Spleen (tissue), 11 donors: Measurements from ENCODE around the gene GMCL1. TPM values are rescaled to one million over a fixed set of nuclear protein-coding genes. Genes with fewer than 3 reads are reported as not detected.

Source experiments
- DNase-seq: peaks from one replicate; pipeline ENCODE4 v3.0.0-alpha.2; 2020
- H3K27ac ChIP-seq, 8 donors: fragments of 200-600 bp; sonication (generic) in 7 of 8; 1 replicate in 4 of 8; 2 replicates in 4 of 8; pipeline versions ENCODE4 v1.5.0 to v1.8.0; 2016 to 2021; ENCODE audit warnings: inconsistent platforms in 4 of 8, mild to moderate bottlenecking in 4 of 8, moderate library complexity in 1 of 8
- H3K27me3 ChIP-seq, 7 donors: fragments of 200-600 bp; sonication (generic) in 6 of 7; replicated peaks in 1 of 7; 1 replicate in 4 of 7; 2 replicates in 3 of 7; pipeline versions ENCODE4 v1.5.0 to v1.8.0; 2016 to 2021; ENCODE audit warnings: inconsistent platforms in 3 of 7, mild to moderate bottlenecking in 1 of 7
- H3K36me3 ChIP-seq, 6 donors: fragments of 200-600 bp; sonication (generic) in 5 of 6; 1 replicate in 4 of 6; 2 replicates in 2 of 6; pipeline versions ENCODE4 v1.5.0 to v1.8.0; 2016 to 2021; ENCODE audit warnings: inconsistent platforms in 2 of 6
- H3K4me1 ChIP-seq, 6 donors: fragments of 200-600 bp; sonication (generic) in 5 of 6; 1 replicate in 3 of 6; 2 replicates in 3 of 6; pipeline versions ENCODE4 v1.5.0 to v1.8.0; 2016 to 2021; ENCODE audit warnings: inconsistent platforms in 3 of 6
- H3K4me3 ChIP-seq, 8 donors: fragments of 200-600 bp; sonication (generic) in 7 of 8; 1 replicate in 4 of 8; 2 replicates in 4 of 8; pipeline versions ENCODE4 v1.5.0 to v1.8.0; 2016 to 2021; ENCODE audit warnings: inconsistent platforms in 4 of 8, mild to moderate bottlenecking in 4 of 8, moderate library complexity in 2 of 8
- H3K9me3 ChIP-seq, 8 donors: fragments of 200-600 bp; sonication (generic) in 7 of 8; 1 replicate in 4 of 8; 2 replicates in 4 of 8; pipeline versions ENCODE4 v1.5.0 to v1.8.0; 2016 to 2021; ENCODE audit warnings: inconsistent platforms in 4 of 8
- POLR2A ChIP-seq, 3 donors: fragments of 450-650 bp; IDR thresholded peaks; one replicate each; pipeline ENCODE4 v1.5.1; 2017; ENCODE audit warnings: antibody characterized with exemption in 3 of 3, mild to moderate bottlenecking in 1 of 3
- POLR2AphosphoS5 ChIP-seq, 3 donors: sonication (generic); formaldehyde crosslinking; IDR thresholded peaks; one replicate each; pipeline ENCODE4 v1.5.1; 2017; ENCODE audit warnings: antibody characterized with exemption in 3 of 3
- WGBS, 5 donors: extraction: QIAGEN DNeasy Blood & Tissue Kit in 3 of 5; methylation state at CpG; one replicate each; pipeline versions ENCODE4 v1.1.5 to v1.1.7; 2013 to 2018; 5-methylcytosine and 5-hydroxymethylcytosine counted together
- intact Hi-C: fragments of 100-400 bp; cut with DNase I; formaldehyde crosslinking; loops from one replicate; pipeline ENCODE4 v1.15.0; 2023; ENCODE audit warnings: low total_unique reads
- polyA plus RNA-seq, 3 donors: library from polyadenylated mRNA; stranded (reverse); fragments of 200-250 nt; gene quantifications; one replicate each; pipeline ENCODE4 v1.2.1, GENCODE V29; 2013
- total RNA-seq, 7 donors: library from RNA; depleted of rRNA in 3 of 7; stranded (reverse); fragments of >200 nt in 3 of 7; fragmentation: NEBNext Ultra II Directional in 4 of 7; extraction: Animal tissue kit (Norgen Biotek cat#: 25700) in 4 of 7; gene quantifications; one replicate each; pipeline versions ENCODE4 v1.1.0 to v1.2.1, GENCODE V29; 2016 to 2021
- TF ChIP-seq, protein P1 (sequence below), 11 experiments: fragments of 200-600 bp in 7 of 11; fragments of 450-650 bp in 4 of 11; sonication (generic) in 4 of 11; IDR thresholded peaks in 8 of 11; conservative IDR thresholded peaks in 3 of 11; 1 replicate in 7 of 11; 2 replicates in 4 of 11; pipeline versions ENCODE4 v1.4.0 to v1.8.0; 2016 to 2021; ENCODE audit warnings: antibody characterized with exemption in 11 of 11, inconsistent platforms in 4 of 11, mild to moderate bottlenecking in 1 of 11
- donor health status: healthy with polysubstance abuse.
- donor health status: DM: no; HTN: no; CAD: no; lungs with moderate emphysema.
- donor health status: DM: no; HTN: no; CAD: no.
- donor health status: Bipolar disorder and iron deficiency.
- donor health status: healthy.
- donor health status: DM: no; HTN: no; CAD: no.
- donor health status: DM: yes; HTN: yes; CAD: no.

Gene GMCL1
- total and polyA plus RNA-seq, 10 donors: 5.3 to 24.1 (median 15.9) TPM

- Histone ChIP-seq H3K4me1 (peaks cover 0 to 28% (median 16%) of the 10 kb centered on the region in 6 donors), H3K9me3 (no peaks in the 10 kb centered on the region), H3K27ac (peak overlapping the region in 3 of 8 donors; percentile 13 to 59 (median 22)), H3K36me3 (peaks cover 0 to 38% (median 0%) of the 10 kb centered on the region in 6 donors), H3K27me3 (no peaks in the 10 kb centered on the region), H3K4me3 (peak overlapping the region in 1 of 8 donors; percentile 42)
- 83 to 100% (median 89%) methylated on average over 1 of the region's 1 CpG for WGBS, 5 donors
- TF ChIP-seq, protein P1, sequence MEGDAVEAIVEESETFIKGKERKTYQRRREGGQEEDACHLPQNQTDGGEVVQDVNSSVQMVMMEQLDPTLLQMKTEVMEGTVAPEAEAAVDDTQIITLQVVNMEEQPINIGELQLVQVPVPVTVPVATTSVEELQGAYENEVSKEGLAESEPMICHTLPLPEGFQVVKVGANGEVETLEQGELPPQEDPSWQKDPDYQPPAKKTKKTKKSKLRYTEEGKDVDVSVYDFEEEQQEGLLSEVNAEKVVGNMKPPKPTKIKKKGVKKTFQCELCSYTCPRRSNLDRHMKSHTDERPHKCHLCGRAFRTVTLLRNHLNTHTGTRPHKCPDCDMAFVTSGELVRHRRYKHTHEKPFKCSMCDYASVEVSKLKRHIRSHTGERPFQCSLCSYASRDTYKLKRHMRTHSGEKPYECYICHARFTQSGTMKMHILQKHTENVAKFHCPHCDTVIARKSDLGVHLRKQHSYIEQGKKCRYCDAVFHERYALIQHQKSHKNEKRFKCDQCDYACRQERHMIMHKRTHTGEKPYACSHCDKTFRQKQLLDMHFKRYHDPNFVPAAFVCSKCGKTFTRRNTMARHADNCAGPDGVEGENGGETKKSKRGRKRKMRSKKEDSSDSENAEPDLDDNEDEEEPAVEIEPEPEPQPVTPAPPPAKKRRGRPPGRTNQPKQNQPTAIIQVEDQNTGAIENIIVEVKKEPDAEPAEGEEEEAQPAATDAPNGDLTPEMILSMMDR (IDR thresholded peaks at IDR 0.05 in 8 of 11, conservative IDR thresholded peaks at IDR 0.05 in 3 of 11): no peak
- no peak for TF ChIP-seq POLR2AphosphoS5 (IDR thresholded peaks at IDR 0.05)
- TF ChIP-seq POLR2A (IDR thresholded peaks at IDR 0.05): no peak
- intact Hi-C loops: no loop called here
- no peak for DNase-seq
Measured at GRCh38 chr2:69790601-69790959, 38.9 kb upstream of the GMCL1 start.

DNA sequence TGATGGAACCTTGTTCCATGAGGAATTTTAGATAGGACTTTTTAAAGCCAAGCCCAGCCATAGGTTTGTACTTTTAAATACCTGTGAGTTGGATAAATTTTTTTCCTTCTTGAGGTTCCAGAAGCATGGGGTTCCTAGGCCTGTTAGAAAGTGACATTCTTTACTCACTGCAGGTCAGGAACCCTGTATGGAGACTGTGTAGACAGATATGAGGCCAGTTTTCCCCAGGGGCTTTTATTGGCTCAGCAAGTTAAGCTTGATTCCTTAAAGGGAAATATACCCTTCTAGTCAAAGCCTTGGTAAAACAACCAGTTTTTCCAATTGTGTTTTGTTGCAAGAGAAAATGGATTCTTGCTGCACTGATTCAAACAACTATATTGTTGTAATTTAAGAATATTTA lies 38.4 kb upstream of the GMCL1 start:
- no peak for TF ChIP-seq POLR2A (IDR thresholded peaks at IDR 0.05)
- TF ChIP-seq, protein P1 (IDR thresholded peaks at IDR 0.05 in 8 of 11, conservative IDR thresholded peaks at IDR 0.05 in 3 of 11): no peak
- no peak for TF ChIP-seq POLR2AphosphoS5 (IDR thresholded peaks at IDR 0.05)
- no peak overlapping the region for H3K4me3 ChIP-seq
- no peak for DNase-seq
- H3K27ac ChIP-seq: no peak overlapping the region
- peaks cover 0 to 28% (median 16%) of the 10 kb centered on the region in 6 donors for H3K4me1 ChIP-seq
- H3K36me3 ChIP-seq: peaks cover 0 to 37% (median 0%) of the 10 kb centered on the region in 6 donors
- no peaks in the 10 kb centered on the region for H3K9me3 ChIP-seq
- H3K27me3 ChIP-seq: no peaks in the 10 kb centered on the region
- intact Hi-C loops: no loop called here

DNA sequence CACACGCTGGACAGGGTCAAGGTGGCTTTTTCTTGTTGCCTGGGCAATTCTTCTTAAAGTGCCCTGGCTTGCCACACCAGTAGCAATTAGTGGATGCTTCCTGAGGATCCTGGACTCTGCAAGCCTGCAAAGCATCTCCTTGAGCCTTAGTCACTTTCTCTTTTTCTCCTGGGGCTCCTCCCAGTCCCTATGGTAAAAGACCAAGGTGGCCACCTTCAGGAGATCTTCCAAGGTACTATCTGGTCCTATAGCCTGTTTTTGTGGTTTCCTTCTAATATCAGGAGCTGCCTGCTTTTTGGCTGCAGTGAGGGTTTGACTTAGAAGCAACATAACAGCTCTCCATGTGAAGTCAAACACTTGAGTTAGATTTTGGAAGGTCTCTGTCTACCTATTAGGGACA lies 33.3 kb upstream of the GMCL1 start:
- 88 to 100% (median 95%) methylated on average over 1 of the region's 1 CpG for WGBS, 5 donors
- H3K36me3 ChIP-seq: peaks cover 0 to 14% (median 0%) of the 10 kb centered on the region in 6 donors
- intact Hi-C loops: no loop called here
- no peak overlapping the region for H3K27ac ChIP-seq
- no peak for DNase-seq
- H3K9me3 ChIP-seq: no peaks in the 10 kb centered on the region
- no peak overlapping the region for H3K4me3 ChIP-seq
- peaks cover 3 to 38% (median 14%) of the 10 kb centered on the region in 6 donors for H3K4me1 ChIP-seq
- TF ChIP-seq POLR2AphosphoS5 (IDR thresholded peaks at IDR 0.05): no peak
- TF ChIP-seq, protein P1 (IDR thresholded peaks at IDR 0.05 in 8 of 11, conservative IDR thresholded peaks at IDR 0.05 in 3 of 11): no peak
- TF ChIP-seq POLR2A (IDR thresholded peaks at IDR 0.05): no peak
- no peaks in the 10 kb centered on the region for H3K27me3 ChIP-seq

GRCh38 chr2:69797235-69797634 lies 32.2 kb upstream of the GMCL1 start:
- no peaks in the 10 kb centered on the region for H3K27me3 ChIP-seq
- peaks cover 3 to 44% (median 14%) of the 10 kb centered on the region in 6 donors for H3K4me1 ChIP-seq
- H3K4me3 ChIP-seq: no peak overlapping the region
- no peak for DNase-seq
- no peaks in the 10 kb centered on the region for H3K9me3 ChIP-seq
- H3K36me3 ChIP-seq: peaks cover 0 to 14% (median 0%) of the 10 kb centered on the region in 6 donors
- TF ChIP-seq POLR2AphosphoS5 (IDR thresholded peaks at IDR 0.05) (no peak), POLR2A (IDR thresholded peaks at IDR 0.05) (no peak)
- TF ChIP-seq, protein P1 (IDR thresholded peaks at IDR 0.05 in 8 of 11, conservative IDR thresholded peaks at IDR 0.05 in 3 of 11): no peak
- no peak overlapping the region for H3K27ac ChIP-seq
- 86 to 97% (median 91%) methylated on average over 3 to 4 of the region's 4 CpGs for WGBS, 5 donors
- intact Hi-C loops: no loop called here
